NCI-H1436 treated with DMSO at 0.1 percent for 48 hours (cell line): ENCODE data around the gene ZNF660.

ENCODE experiments used
- DNase-seq: peaks from one replicate; lab custom pipeline; 2025; lab: John Stamatoyannopoulos, UW

The ZNF660 gene

DNA sequence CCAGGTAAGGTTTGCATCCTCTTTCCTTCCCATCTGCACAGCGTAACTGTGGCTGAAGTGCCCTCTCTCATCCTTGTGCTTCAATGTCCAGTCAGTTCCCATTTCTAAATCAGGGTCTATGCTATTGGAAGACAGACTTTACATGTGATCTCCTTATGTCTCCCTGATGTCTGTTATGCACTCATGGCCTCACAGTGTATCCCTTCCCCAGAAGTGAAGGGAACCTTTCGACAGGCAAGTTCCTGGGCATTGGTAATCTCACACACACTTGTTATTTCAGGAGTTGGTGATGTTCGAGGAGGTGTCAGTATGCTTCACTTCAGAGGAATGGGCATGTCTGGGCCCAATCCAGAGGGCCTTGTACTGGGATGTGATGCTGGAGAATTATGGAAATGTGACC lies 47.4 kb downstream of the ZNF660 start:
- no peak for DNase-seq

DNA sequence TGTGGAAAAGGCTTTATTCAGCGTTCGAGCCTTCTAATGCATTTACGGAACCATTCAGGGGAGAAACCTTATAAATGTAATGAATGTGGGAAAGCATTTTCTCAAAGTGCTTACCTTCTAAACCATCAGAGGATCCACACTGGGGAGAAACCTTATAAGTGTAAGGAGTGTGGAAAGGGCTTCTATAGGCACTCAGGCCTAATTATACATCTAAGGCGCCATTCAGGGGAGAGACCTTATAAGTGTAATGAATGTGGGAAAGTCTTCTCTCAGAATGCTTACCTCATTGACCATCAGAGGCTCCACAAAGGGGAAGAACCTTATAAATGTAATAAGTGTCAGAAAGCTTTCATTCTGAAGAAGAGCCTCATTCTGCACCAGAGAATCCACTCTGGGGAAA lies 57.6 kb downstream of the ZNF660 start:
- no peak for DNase-seq

DNA sequence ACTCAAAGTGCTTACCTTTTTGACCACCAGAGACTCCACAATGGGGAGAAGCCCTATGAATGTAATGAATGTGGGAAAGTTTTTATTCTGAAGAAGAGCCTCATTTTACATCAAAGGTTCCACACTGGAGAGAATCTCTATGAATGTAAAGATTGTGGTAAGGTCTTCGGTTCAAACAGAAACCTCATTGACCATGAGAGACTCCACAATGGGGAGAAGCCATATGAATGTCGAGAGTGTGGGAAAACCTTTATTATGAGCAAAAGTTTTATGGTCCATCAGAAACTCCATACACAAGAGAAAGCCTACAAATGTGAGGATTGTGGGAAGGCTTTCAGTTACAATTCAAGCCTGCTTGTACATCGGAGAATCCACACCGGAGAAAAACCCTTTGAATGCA lies 58.3 kb downstream of the ZNF660 start:
- no peak for DNase-seq

DNA sequence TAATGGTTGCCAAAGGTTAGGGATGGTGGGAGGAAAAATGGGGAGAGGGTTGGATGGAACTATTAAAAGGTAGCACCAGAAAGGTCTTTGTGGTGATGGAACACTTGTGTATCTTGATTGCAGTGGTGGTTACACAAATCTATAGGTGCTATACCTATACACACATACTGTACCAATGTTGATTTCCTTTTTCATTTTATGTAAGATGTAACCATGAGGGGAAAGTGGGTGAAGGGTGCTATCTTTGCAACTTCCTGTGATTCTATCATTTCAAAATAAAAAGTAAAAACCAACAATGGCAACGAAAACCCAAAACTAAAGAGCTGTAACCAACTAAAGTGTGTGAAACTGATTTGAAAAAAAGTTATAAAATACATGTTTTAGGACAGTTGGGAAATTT lies 63.0 kb downstream of the ZNF660 start:
- DNase-seq: no peak

DNA sequence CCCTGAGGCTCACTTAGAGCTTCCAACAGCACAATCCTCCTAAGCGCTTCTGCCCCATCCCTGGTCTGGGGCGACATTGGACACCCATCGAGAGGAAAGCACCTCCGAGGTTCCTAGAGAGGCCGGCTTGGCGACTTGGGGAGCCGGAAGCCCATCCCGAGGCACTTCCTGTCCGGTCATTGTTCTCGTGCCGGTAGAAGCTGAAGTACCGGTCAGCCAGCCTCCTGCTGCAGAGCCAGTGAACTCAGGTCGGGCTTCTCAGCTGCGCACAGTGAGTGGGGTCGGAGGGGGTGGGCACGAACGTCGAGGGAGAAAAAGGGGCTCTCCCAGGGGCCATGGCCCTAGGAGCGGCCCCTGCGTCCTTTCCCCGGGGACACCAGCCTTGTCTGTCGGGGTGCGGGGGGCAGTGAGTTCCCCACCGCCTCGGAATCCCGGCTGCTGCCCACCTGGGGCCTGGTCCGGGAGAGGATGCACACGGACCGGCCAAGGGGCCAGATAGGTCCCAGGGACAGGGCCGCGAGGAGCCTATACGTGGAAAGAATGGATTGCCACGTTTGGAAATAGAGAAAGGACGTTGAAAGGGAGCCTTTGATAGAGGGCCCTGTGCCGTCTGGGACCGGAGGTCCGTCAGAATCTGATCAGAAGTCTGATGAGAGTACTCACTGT lies 63.9 kb downstream of the ZNF660 start, which contains the start of gene ZNF35:
TSS of gene ZNF35 (plus strand) at position 169 of the 666 bp plus-strand sequence. CDS start 2,336 bp downstream, outside the sequence.
- DNase-seq: no peak
